Gastrocnemius medialis (tissue), 4 donors: ENCODE data around the gene ANKS1B.

Experiments
- POLR2A ChIP-seq, 2 donors: fragments of 450-650 bp; IDR thresholded peaks; one replicate each; pipeline ENCODE4 v1.6.1; 2017; ENCODE audit warnings: antibody characterized with exemption in 2 of 2, mild to moderate bottlenecking in 2 of 2, moderate library complexity in 2 of 2
- TF ChIP-seq, protein P1 (sequence below), 5 experiments: fragments of 450-650 bp in 3 of 5; fragments of 200-600 bp in 2 of 5; sonication (generic) in 2 of 5; IDR thresholded peaks in 4 of 5; conservative IDR thresholded peaks in 1 of 5; 1 replicate in 4 of 5; 2 replicates in 1 of 5; pipeline ENCODE4 v1.5.1; 2016 to 2019; ENCODE audit warnings: antibody characterized with exemption in 5 of 5, mild to moderate bottlenecking in 3 of 5, moderate library complexity in 3 of 5

GRCh38 chr12:99393763-99394162 lies 591.0 kb downstream of the ANKS1B start:
- TF ChIP-seq POLR2A (IDR thresholded peaks at IDR 0.05) = no peak
- TF ChIP-seq, protein P1, sequence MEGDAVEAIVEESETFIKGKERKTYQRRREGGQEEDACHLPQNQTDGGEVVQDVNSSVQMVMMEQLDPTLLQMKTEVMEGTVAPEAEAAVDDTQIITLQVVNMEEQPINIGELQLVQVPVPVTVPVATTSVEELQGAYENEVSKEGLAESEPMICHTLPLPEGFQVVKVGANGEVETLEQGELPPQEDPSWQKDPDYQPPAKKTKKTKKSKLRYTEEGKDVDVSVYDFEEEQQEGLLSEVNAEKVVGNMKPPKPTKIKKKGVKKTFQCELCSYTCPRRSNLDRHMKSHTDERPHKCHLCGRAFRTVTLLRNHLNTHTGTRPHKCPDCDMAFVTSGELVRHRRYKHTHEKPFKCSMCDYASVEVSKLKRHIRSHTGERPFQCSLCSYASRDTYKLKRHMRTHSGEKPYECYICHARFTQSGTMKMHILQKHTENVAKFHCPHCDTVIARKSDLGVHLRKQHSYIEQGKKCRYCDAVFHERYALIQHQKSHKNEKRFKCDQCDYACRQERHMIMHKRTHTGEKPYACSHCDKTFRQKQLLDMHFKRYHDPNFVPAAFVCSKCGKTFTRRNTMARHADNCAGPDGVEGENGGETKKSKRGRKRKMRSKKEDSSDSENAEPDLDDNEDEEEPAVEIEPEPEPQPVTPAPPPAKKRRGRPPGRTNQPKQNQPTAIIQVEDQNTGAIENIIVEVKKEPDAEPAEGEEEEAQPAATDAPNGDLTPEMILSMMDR (IDR thresholded peaks at IDR 0.05 in 4 of 5, conservative IDR thresholded peaks at IDR 0.05 in 1 of 5) = no peak
